ENCODE results near the gene SP3. TPM values are rescaled to one million over a fixed set of nuclear protein-coding genes. Genes with fewer than 3 reads are reported as not detected.

SP3 gene
- total and polyA plus RNA-seq, 2 of the 8 experiments (the other 6 are each of a cell fraction or from before 2014, with no cell fraction given), result 31.0 to 92.1 TPM

DNA sequence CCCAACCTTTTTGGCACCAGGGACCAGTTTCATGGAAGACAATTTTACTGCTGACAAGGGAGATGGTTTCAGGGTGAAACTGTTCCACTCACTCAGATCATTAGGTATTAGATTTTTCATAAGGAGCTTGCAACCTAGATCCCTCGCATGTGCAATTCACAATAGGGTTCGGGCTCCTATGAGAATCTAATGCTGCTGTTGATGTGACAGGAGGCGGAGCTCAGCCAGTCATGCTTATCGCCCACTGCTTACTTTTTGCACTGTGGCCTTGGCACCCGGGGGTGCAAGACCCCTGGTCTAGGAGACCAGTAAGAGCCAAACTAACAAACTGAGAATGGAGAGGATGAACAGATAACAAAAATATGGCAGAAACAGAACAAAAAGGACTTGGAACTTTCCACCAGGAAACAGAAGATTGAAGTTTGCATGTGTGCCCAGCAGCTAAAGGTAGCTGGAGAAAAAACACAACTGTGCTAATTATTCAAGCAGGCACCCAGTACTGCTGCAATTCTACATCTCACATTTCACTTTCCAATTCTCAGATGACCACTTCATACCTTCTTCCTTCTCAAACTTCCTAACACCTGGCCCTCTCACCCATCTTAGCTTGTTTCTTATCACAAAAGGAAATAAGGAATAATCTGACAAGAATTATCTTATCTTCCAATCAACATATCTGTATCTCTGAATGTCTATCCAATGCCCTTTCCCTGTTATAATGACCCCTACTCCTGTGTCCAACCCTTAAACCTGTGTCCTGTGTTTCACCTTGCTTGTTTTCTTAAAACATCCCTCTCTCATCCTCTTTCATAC, 24.8 kb downstream of the SP3 start:
- Histone ChIP-seq H4K8ac (ENCODE audit: extremely low read depth, insufficient read depth, low read length) (no peak overlapping the region), H3K79me2 (ENCODE audit: control insufficient read depth in 1 of 2, insufficient read depth in 2 of 2, low read length in 2 of 2) (peaks cover 21 to 99% of the 10 kb centered on the region in 2 experiments), H3K27ac (ENCODE audit: low read depth, low read length) (no peak overlapping the region), H4K20me1 (replicated peaks in 1 of 2; ENCODE audit: control insufficient read depth in 1 of 2, insufficient read depth in 2 of 2, low read length in 2 of 2) (peaks cover 15 to 25% of the 10 kb centered on the region in 2 experiments), H3K79me1 (ENCODE audit: low read depth, low read length) (no peaks in the 10 kb centered on the region; the same call in 1 of the 2 replicates), H2BK15ac (ENCODE audit: low read length) (no peak overlapping the region), H3K4me2 (ENCODE audit: insufficient read depth in 1 of 2, low read depth in 2 of 2, low read length in 2 of 2) (no peak overlapping the region; a peak in 2 of 4 replicates), H3K14ac (ENCODE audit: insufficient read length) (no peak overlapping the region), H4K91ac (replicated peaks; ENCODE audit: insufficient read length, low read length) (no peak overlapping the region), H2BK5ac (ENCODE audit: low read depth, low read length) (no peak overlapping the region), H3K4ac (replicated peaks; ENCODE audit: insufficient read length, low read depth, low read length) (no peak overlapping the region), H4K5ac (ENCODE audit: insufficient read length, low read depth, low read length) (no peak overlapping the region), H3K36me3 (ENCODE audit: control insufficient read depth in 2 of 4, insufficient read depth in 4 of 4, low read length in 3 of 4) (no peaks in the 10 kb centered on the region), H3K9me3 (ENCODE audit: insufficient read depth in 2 of 2, low read depth in 1 of 2, low read length in 1 of 2) (no peaks in the 10 kb centered on the region), H2BK120ac (replicated peaks; ENCODE audit: low read depth, low read length) (no peak overlapping the region), H3K23me2 (ENCODE audit: low read depth, low read length) (no peaks in the 10 kb centered on the region; the same call in 1 of the 2 replicates), H3K18ac (ENCODE audit: extremely low read depth, low read length) (no peak overlapping the region), H2AK5ac (ENCODE audit: low read depth, low read length) (no peak overlapping the region), H2AFZ (ENCODE audit: low read length) (no peak overlapping the region), H3K27me3 (replicated peaks in 1 of 4; ENCODE audit: control insufficient read depth in 3 of 4, extremely low read depth in 1 of 4, insufficient read depth in 3 of 4, low read length in 3 of 4) (no peaks in the 10 kb centered on the region), H2BK12ac (ENCODE audit: low read depth, low read length) (no peak overlapping the region), H3K23ac (ENCODE audit: insufficient read length) (no peak overlapping the region), H3K9ac (replicated peaks in 1 of 4; ENCODE audit: extremely low read depth in 1 of 4, low read depth in 3 of 4, low read length in 3 of 4) (no peak overlapping the region), H3K4me3 (ENCODE audit: extremely low read depth in 1 of 4, insufficient read depth in 2 of 4, low read depth in 3 of 4, low read length in 4 of 4) (no peak overlapping the region), H2BK20ac (ENCODE audit: low read length) (no peak overlapping the region), H3K4me1 (replicated peaks in 1 of 4; ENCODE audit: control insufficient read depth in 3 of 4, insufficient read depth in 4 of 4, low read length in 3 of 4) (peaks cover 0 to 11% (median 2%) of the 10 kb centered on the region in 4 experiments; a peak in 4 of 7 replicates), H3K56ac (replicated peaks; ENCODE audit: insufficient read length, low read depth, low read length) (no peak overlapping the region)
- POLR2A ChIA-PET (ENCODE audit: partially characterized antibody), result interaction anchor here (0.6 to 1.0 kb wide), 4 partner anchors 9 to 44 kb away, joined by 3 to 4 read pairs (median 3); no protein-coding TSS in a partner anchor
- WGBS, 2 experiments (ENCODE audit: extremely low coverage in 1 of 2, insufficient coverage in 1 of 2, insufficient read length in 1 of 2, insufficient replicate concordance in 2 of 2, low coverage in 1 of 2, low lambda C conversion rate in 2 of 2, missing lambda C conversion rate in 1 of 2), result 91% methylated on average over 5 of the region's 5 CpGs; no CpG with 5 or more reads in 1 of the 2 experiments
- no peak for FAIRE-seq
- no peak for DNase-seq (ENCODE audit: low read depth in 1 of 2, low spot score in 2 of 2)
- CTCF ChIA-PET (ENCODE audit: partially characterized antibody), result interaction anchor here (0.7 to 1.5 kb wide), 2 partner anchors 18 to 60 kb away, joined by 3 to 7 read pairs; no protein-coding TSS in a partner anchor
- TF ChIP-seq KDM5A (IDR thresholded peaks at IDR 0.05; ENCODE audit: low read length) (no peak), POLR2A (IDR thresholded peaks at IDR 0.05; ENCODE audit: control extremely low read depth in 1 of 2, low read depth in 2 of 2, low read length in 2 of 2) (no peak), SP2 (IDR thresholded peaks at IDR 0.05; ENCODE audit: low read length) (no peak), RXRA (IDR thresholded peaks at IDR 0.05; ENCODE audit: insufficient read depth, low read depth, low read length) (no peak), PHF8 (conservative IDR thresholded peaks at IDR 0.05; ENCODE audit: low read depth, low read length) (no peak), FOSL1 (IDR thresholded peaks at IDR 0.05; ENCODE audit: insufficient read depth, low read depth, low read length) (no peak), SP4 (IDR thresholded peaks at IDR 0.05; ENCODE audit: low read length) (no peak), CTBP2 (IDR thresholded peaks at IDR 0.05; ENCODE audit: borderline replicate concordance, insufficient read depth, insufficient read length, low read length) (no peak), TAF1 (IDR thresholded peaks at IDR 0.05; ENCODE audit: low read depth, low read length) (no peak), GABPA (IDR thresholded peaks at IDR 0.05; ENCODE audit: borderline replicate concordance, insufficient read depth, low read length) (no peak), TBP (IDR thresholded peaks at IDR 0.05; ENCODE audit: low read depth, low read length) (no peak), CBX5 (IDR thresholded peaks at IDR 0.05; ENCODE audit: low read depth, low read length) (no peak), POU5F1 (IDR thresholded peaks at IDR 0.05; ENCODE audit: low read depth, low read length) (no peak)

Measured in H1 (cell line).